HG03457 (cell line): ENCODE measurements around the gene SH2D3A.

Experiments used
- ATAC-seq: cut with Tn5 transposase; IDR thresholded peaks from one replicate; pipeline ENCODE4 v1.9.1; 2021; ENCODE audit warnings: moderate number of reproducible peaks; ENCODE audit not compliant: unreplicated experiment

The SH2D3A gene

GRCh38 chr19:6723738-6724137, 43.5 kb downstream of the SH2D3A start:
- ATAC-seq, result no peak

GRCh38 chr19:6723108-6723618, 44.1 kb downstream of the SH2D3A start:
- no peak for ATAC-seq

GRCh38 chr19:6721773-6722172, 45.5 kb downstream of the SH2D3A start:
- ATAC-seq, result no peak

DNA sequence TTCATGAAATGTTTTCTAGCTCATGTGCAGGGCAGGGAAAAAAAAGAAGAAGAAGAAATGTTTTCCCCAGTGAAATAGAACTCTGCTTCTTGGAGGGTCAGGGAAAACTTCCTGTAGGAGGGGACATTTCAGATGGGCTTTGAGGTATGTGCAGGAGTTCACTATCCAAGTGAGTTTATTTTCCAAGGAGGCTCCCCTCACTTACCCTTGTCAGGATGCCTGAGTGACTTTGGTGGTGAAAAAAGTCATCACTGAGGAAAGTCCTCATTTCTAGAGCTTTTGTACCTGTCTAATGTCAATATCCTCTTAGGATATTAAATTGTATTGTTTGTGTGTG, 46.1 kb downstream of the SH2D3A start:
- no peak for ATAC-seq

- no peak for ATAC-seq
These were observed 46.7 kb downstream of the SH2D3A start, which contains the start of gene C3 for GRCh38 chr19:6720369-6721137. C3 (minus strand) TSS chr19:6720650; CDS start chr19:6720589, 61 bp downstream.

DNA sequence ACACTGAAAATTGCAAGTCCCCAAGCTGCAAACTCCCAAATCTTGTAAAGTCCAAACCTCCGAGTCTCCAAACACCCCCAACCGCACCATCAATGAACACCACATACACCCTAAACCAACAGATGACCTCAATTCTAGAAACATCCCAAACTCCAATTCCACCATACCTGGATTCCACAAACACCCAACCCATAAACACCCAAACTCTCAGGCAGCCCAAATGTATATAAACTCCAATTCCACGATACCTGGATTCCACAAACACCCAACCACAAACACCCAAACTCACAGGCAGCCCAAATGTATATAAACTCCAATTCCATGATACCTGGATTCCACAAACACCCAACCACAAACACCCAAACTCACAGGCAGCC, 47.3 kb downstream of the SH2D3A start:
- no peak for ATAC-seq

DNA sequence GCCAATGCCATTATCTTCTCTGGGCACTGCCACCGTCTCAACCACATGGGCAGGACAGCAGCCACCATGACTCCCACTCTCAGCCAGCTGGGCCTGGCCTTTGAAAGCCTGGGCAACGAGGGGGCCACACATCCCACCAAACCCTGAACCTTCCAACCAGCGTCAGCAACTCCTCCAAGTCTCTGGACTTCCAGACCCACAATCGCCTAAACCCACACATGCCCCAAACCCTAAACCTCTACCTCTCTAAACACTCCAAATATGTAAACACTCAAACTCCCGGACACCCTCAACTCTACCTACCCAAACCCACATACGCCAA, 47.7 kb downstream of the SH2D3A start:
- ATAC-seq, result no peak

DNA sequence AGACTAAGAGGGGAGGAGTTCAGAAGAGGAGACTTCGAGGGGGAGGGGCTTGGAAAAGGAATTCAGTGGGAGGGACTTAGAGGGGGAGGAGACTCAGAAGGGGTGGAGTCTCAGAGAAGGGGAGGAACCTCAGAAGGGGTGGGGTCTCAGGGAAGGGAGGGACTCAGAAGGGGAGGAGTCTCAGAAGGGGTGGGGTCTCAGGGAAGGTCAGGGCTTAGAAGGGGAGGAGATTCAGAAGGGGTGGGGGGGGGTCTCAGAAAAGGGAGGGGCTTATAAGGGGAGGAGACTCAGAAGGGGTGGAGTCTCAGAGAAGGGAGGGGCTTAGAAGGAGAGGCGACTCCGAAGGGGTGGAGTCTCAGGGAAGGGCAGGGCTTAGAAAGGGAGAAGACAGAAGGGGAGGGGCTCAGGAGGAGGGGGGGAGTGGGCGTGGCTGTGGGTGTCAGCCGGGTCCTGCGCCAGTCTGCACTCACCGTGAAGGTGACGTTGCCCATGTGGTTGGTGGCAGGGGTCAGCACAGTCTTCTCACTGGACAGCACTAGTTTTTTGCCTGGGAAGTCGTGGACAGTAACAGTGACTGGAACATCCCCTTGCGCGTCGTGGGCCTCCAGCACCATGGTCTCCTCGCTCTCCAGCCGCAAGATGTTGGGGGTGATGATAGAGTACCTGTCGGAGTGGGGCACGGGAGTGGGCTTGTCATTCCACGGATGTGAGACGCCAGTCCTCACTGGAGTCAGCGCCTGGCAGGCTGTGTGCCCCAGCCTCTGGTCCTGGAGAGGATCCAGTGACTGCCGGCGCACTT, 48.3 kb downstream of the SH2D3A start:
- no peak for ATAC-seq

DNA sequence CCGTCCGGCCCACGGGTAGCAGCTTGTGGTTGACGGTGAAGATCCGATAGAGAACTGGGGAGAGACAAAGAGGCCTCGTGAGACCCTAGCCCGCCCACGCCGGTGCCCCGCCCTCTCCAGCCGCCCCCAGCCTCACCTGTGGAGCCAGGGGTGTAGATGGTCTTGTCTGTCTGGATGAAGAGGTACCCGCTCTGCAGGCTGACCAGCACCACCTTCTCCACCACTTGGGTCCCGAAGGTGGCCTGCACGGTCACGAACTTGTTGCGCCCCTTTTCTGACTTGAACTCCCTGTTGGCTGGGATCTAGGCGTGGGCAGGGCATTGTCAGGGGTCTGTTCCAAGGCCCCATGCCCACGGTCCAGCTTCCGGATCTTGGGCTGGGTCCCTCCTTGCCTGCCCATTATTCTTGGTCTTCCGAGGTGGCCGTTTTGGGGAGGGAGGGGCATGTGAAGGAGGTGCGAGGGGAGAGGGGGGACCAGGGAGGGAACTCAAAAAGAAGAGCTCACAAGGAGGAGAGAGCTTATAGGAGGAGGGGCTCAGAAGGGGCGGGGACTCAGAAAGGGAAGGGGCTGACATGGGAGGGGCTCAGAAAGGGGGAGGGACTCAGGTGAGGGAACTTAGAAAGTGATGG, 49.0 kb downstream of the SH2D3A start:
- ATAC-seq, result no peak

GRCh38 chr19:6717441-6717971, 49.7 kb downstream of the SH2D3A start:
- no peak for ATAC-seq

DNA sequence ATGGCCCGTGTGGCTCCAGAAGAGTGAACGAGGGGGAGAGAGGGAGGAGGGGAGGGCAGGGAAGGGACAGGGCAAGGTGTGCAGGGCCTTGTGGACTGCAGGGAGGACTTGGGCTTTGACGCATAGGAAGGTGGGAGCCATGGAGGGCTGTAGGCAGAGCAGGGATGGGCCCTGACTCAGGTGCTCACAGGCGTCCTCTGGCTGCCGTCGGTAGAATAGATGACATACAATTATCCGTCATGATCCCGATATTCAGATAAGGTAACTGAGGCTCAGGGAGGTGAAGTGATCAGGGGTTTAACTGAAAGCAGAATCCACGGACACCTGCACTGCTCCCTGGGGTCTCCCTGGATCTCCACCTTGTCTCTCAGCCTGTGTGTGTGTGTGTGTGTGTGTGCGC, 50.2 kb downstream of the SH2D3A start:
- ATAC-seq, result no peak

DNA sequence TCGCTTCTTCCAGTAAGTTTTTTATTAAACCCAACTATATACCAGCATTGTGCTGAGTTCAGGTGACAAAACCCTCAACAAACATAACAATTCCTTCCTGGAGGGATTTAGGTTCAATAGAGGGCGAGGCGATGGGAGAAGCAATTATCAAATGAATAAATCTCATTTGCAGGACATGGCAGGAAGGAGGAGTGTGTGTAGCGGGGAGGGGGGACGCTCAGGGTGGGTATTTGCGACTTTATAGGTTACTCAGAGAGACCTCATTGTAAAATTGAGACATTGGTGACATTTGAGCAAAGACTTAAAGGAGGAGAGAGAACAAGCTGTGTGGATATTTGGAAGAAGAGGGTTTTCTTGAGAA, 50.6 kb downstream of the SH2D3A start:
- no peak for ATAC-seq

GRCh38 chr19:6714749-6715555, 52.3 kb downstream of the SH2D3A start:
- ATAC-seq, result no peak

- no peak for ATAC-seq
These were observed 53.2 kb downstream of the SH2D3A start for GRCh38 chr19:6713773-6714692.

- ATAC-seq, result no peak
These were observed 54.3 kb downstream of the SH2D3A start for GRCh38 chr19:6712692-6713670.

- ATAC-seq, result no peak
These were observed 55.0 kb downstream of the SH2D3A start for GRCh38 chr19:6712231-6712630.

DNA sequence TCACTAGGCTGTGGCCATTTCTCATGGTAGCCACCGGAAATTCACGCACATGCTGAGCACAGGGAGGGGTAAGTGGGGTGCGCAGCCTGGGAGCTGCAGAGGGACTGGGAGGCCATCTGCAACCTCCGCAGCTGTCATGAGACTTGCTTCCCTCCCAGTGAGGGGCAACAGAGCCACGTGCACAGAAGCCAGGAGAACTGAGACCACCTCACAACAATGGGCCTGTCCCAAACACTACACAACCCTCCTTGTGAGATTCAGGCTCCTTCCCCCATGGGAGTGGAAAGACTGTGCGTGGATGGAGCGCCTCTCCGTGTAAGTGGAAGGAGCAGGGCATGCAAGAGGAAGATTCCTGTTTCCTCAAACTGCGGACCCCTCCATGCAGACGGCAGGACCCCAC, 55.6 kb downstream of the SH2D3A start:
- ATAC-seq, result no peak

DNA sequence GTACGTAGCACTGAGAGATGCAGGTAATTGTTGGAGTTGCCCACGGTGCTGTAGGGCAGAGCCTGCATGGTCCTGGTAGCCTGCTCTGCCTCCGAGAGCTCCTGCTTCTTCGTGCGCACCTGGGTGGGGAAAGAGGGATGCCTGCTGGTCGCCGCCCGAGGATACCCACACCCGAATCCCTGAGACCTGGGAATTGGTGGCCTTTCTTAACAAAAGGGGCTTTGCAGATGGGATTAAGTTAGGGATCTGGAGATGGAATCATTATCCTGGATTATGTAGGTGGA, 56.2 kb downstream of the SH2D3A start:
- ATAC-seq, result no peak
